Lower leg skin (tissue), 4 donors: ENCODE data around the gene STH. TPM values are rescaled to one million over a fixed set of nuclear protein-coding genes. Genes with fewer than 3 reads are reported as not detected.

Experiments
- DNase-seq, 2 donors: peaks; one replicate each; pipeline ENCODE4 v3.0.0-alpha.2; 2019; ENCODE audit warnings: low spot score in 2 of 2
- H3K4me3 ChIP-seq: fragments of 200-600 bp; sonication (generic); 2 replicates; pipeline ENCODE4 v1.5.1; 2017; ENCODE audit warnings: mild to moderate bottlenecking, low read depth; ENCODE audit not compliant: poor library complexity, severe bottlenecking
- POLR2A ChIP-seq, 2 donors: fragments of 450-650 bp; IDR thresholded peaks; one replicate each; pipeline ENCODE4 v1.6.1; 2016 to 2017; ENCODE audit warnings: antibody characterized with exemption in 2 of 2, mild to moderate bottlenecking in 1 of 2, moderate library complexity in 1 of 2
- WGBS, 2 donors: methylation state at CpG; one replicate each; pipeline ENCODE4 v1.1.5; 2018; 5-methylcytosine and 5-hydroxymethylcytosine counted together
- intact Hi-C: fragments of 100-400 bp; cut with DNase I; formaldehyde crosslinking; loops from one replicate; pipeline ENCODE4 v1.15.0; 2023; ENCODE audit warnings: low total_unique reads
- total RNA-seq, 4 donors: library from RNA; depleted of rRNA; stranded (reverse); fragments of >200 nt; gene quantifications; one replicate each; pipeline ENCODE4 v1.1.0, GENCODE V29; 2016
- TF ChIP-seq, protein P1 (sequence below), 3 donors: fragments of 450-650 bp; IDR thresholded peaks; one replicate each; pipeline ENCODE4 v1.5.1; 2016; ENCODE audit warnings: antibody characterized with exemption in 3 of 3, mild to moderate bottlenecking in 3 of 3, moderate library complexity in 2 of 3

Gene STH
- total RNA-seq, 4 donors from 2014 or later = not detected

DNA sequence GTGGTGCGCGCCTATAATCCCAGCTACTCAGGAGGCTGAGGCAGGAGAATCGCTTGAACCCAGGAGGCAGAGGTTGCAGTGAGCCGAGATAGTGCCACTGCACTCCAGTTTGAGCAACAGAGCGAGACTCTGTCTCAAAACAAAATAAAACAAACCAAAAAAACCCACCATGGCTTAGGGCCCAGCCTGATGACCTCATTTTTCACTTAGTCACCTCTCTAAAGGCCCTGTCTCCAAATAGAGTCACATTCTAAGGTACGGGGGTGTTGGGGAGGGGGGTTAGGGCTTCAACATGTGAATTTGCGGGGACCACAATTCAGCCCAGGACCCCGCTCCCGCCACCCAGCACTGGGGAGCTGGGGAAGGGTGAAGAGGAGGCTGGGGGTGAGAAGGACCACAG lies 1.4 kb upstream of the STH start:
- DNase-seq = no peak
- intact Hi-C loops = no loop called here
- 92 to 96% methylated on average over 9 of the region's 9 CpGs for WGBS, 2 donors
- no peak overlapping the region for H3K4me3 ChIP-seq
- TF ChIP-seq, protein P1, sequence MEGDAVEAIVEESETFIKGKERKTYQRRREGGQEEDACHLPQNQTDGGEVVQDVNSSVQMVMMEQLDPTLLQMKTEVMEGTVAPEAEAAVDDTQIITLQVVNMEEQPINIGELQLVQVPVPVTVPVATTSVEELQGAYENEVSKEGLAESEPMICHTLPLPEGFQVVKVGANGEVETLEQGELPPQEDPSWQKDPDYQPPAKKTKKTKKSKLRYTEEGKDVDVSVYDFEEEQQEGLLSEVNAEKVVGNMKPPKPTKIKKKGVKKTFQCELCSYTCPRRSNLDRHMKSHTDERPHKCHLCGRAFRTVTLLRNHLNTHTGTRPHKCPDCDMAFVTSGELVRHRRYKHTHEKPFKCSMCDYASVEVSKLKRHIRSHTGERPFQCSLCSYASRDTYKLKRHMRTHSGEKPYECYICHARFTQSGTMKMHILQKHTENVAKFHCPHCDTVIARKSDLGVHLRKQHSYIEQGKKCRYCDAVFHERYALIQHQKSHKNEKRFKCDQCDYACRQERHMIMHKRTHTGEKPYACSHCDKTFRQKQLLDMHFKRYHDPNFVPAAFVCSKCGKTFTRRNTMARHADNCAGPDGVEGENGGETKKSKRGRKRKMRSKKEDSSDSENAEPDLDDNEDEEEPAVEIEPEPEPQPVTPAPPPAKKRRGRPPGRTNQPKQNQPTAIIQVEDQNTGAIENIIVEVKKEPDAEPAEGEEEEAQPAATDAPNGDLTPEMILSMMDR (IDR thresholded peaks at IDR 0.05) = no peak
- TF ChIP-seq POLR2A (IDR thresholded peaks at IDR 0.05) = no peak

DNA sequence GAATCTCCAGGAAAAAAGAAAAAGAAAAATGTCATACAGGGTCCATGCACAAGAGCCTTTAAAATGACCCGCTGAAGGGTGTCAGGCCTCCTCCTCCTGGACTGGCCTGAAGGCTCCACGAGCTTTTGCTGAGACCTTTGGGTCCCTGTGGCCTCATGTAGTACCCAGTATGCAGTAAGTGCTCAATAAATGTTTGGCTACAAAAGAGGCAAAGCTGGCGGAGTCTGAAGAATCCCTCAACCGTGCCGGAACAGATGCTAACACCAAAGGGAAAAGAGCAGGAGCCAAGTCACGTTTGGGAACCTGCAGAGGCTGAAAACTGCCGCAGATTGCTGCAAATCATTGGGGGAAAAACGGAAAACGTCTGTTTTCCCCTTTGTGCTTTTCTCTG lies 845 bp downstream of the STH start:
- TF ChIP-seq, protein P1 (IDR thresholded peaks at IDR 0.05) = no peak
- TF ChIP-seq POLR2A (IDR thresholded peaks at IDR 0.05) = no peak
- intact Hi-C loops = loop anchor here (5.0 kb wide), 1 partner anchor 212 kb away; no protein-coding TSS in a partner anchor
- H3K4me3 ChIP-seq = no peak overlapping the region
- 78% methylated on average over 9 of the region's 9 CpGs for WGBS, 2 donors
- DNase-seq = no peak

DNA sequence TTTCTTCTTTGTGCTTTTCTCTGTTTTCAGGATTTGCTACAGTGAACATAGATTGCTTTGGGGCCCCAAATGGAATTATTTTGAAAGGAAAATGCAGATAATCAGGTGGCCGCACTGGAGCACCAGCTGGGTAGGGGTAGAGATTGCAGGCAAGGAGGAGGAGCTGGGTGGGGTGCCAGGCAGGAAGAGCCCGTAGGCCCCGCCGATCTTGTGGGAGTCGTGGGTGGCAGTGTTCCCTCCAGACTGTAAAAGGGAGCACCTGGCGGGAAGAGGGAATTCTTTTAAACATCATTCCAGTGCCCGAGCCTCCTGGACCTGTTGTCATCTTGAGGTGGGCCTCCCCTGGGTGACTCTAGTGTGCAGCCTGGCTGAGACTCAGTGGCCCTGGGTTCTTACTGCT lies 1.2 kb downstream of the STH start:
- 58 to 61% methylated on average over 7 of the region's 7 CpGs for WGBS, 2 donors
- intact Hi-C loops = loop anchor here (5.0 kb wide), 1 partner anchor 212 kb away; no protein-coding TSS in a partner anchor
- no peak for DNase-seq
- no peak for TF ChIP-seq POLR2A (IDR thresholded peaks at IDR 0.05)
- TF ChIP-seq, protein P1 (IDR thresholded peaks at IDR 0.05) = no peak
- no peak overlapping the region for H3K4me3 ChIP-seq

DNA sequence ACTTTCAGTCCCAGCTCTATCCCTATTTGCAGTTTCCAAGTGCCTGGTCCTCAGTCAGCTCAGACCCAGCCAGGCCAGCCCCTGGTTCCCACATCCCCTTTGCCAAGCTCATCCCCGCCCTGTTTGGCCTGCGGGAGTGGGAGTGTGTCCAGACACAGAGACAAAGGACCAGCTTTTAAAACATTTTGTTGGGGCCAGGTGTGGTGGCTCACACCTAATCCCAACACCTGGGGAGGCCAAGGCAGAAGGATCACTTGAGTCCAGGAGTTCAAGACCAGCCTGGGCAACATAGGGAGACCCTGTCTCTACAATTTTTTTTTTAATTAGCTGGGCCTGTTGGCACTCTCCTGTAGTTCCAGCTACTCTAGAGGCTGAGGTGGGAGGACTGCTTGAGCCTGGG lies 1.7 kb downstream of the STH start:
- DNase-seq = no peak
- intact Hi-C loops = loop anchor here (5.0 kb wide), 1 partner anchor 212 kb away; no protein-coding TSS in a partner anchor
- 41 to 50% methylated on average over 2 of the region's 2 CpGs for WGBS, 2 donors
- TF ChIP-seq POLR2A (IDR thresholded peaks at IDR 0.05) = no peak
- TF ChIP-seq, protein P1 (IDR thresholded peaks at IDR 0.05) = no peak
- H3K4me3 ChIP-seq = no peak overlapping the region

DNA sequence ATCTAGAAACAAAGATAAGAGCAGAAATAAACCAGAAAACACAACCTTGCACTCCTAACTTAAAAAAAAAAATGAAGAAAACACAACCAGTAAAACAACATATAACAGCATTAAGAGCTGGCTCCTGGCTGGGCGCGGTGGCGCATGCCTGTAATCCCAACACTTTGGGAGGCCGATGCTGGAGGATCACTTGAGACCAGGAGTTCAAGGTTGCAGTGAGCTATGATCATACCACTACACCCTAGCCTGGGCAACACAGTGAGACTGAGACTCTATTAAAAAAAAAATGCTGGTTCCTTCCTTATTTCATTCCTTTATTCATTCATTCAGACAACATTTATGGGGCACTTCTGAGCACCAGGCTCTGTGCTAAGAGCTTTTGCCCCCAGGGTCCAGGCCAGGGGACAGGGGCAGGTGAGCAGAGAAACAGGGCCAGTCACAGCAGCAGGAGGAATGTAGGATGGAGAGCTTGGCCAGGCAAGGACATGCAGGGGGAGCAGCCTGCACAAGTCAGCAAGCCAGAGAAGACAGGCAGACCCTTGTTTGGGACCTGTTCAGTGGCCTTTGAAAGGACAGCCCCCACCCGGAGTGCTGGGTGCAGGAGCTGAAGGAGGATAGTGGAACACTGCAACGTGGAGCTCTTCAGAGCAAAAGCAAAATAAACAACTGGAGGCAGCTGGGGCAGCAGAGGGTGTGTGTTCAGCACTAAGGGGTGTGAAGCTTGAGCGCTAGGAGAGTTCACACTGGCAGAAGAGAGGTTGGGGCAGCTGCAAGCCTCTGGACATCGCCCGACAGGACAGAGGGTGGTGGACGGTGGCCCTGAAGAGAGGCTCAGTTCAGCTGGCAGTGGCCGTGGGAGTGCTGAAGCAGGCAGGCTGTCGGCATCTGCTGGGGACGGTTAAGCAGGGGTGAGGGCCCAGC lies 2.6 kb downstream of the STH start:
- 80 to 81% methylated on average over 13 of the region's 13 CpGs for WGBS, 2 donors
- no peak for DNase-seq
- H3K4me3 ChIP-seq = no peak overlapping the region
- intact Hi-C loops = loop anchor here (5.0 kb wide), 1 partner anchor 211 kb away; no protein-coding TSS in a partner anchor
- no peak for TF ChIP-seq POLR2A (IDR thresholded peaks at IDR 0.05)
- TF ChIP-seq, protein P1 (IDR thresholded peaks at IDR 0.05) = no peak
